ENCODE measurements around the gene PEX10. TPM values are rescaled to one million over a fixed set of nuclear protein-coding genes. Genes with fewer than 3 reads are reported as not detected.

PEX10 gene
- total RNA-seq, 1 experiment from 2014 or later: 21.9 TPM

DNA sequence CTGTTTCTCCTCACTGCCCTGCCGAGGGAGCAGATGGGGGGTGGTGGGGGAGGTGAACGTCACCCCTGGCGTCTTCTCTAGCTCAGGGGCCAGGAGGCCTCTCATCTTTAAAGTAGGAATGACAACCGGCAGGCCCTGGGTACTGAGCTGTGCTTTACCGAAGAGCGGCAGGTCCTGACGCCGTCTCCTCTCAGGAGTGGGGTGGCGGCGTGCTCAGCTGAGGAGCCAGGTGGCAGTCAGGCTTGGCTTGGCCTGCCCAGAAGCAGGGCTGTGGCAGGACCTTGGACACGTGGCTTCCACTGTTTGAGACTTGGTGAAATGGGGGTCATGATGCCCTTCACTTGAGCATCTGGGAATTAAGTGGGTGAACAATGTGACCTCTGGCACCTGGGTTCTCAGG, 17.6 kb downstream of the PEX10 start:
- Mint-ChIP-seq H3K27ac (ENCODE audit: unreplicated experiment) (no peak overlapping the region), H3K27me3 (ENCODE audit: insufficient read depth, unreplicated experiment) (no peaks in the 10 kb centered on the region), H3K4me3 (ENCODE audit: unreplicated experiment) (no peak overlapping the region), H3K9me3 (ENCODE audit: unreplicated experiment) (no peaks in the 10 kb centered on the region), H3K4me1 (ENCODE audit: low read depth, unreplicated experiment) (peaks cover 10% of the 10 kb centered on the region), H3K36me3 (ENCODE audit: insufficient read depth, unreplicated experiment) (peaks cover 51% of the 10 kb centered on the region)
- no peak for DNase-seq
- BruUV-seq (replicated peaks): no TSS peak
- ChIA-PET CTCF (no interaction called here), POLR2A (no interaction called here)
- Histone ChIP-seq H3K36me3 (ENCODE audit: control insufficient read depth, insufficient read depth, low read length) (no peaks in the 10 kb centered on the region; the same call in 1 of the 2 replicates), H3K4me1 (peaks cover 11% of the 10 kb centered on the region; the same call in 1 of the 2 replicates), H3K27me3 (replicated peaks; ENCODE audit: control insufficient read depth, insufficient read depth, low read length) (no peaks in the 10 kb centered on the region), H3K4me3 (ENCODE audit: low read depth, low read length) (no peak overlapping the region), H3K9me3 (no peaks in the 10 kb centered on the region)
- intact Hi-C loops (cut with micrococcal nuclease; ENCODE audit: unreplicated experiment): no loop called here
- TF ChIP-seq, protein P1, sequence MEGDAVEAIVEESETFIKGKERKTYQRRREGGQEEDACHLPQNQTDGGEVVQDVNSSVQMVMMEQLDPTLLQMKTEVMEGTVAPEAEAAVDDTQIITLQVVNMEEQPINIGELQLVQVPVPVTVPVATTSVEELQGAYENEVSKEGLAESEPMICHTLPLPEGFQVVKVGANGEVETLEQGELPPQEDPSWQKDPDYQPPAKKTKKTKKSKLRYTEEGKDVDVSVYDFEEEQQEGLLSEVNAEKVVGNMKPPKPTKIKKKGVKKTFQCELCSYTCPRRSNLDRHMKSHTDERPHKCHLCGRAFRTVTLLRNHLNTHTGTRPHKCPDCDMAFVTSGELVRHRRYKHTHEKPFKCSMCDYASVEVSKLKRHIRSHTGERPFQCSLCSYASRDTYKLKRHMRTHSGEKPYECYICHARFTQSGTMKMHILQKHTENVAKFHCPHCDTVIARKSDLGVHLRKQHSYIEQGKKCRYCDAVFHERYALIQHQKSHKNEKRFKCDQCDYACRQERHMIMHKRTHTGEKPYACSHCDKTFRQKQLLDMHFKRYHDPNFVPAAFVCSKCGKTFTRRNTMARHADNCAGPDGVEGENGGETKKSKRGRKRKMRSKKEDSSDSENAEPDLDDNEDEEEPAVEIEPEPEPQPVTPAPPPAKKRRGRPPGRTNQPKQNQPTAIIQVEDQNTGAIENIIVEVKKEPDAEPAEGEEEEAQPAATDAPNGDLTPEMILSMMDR (IDR thresholded peaks at IDR 0.05; ENCODE audit: insufficient read depth in 1 of 2, low read depth in 1 of 2, low read length in 1 of 2, severe bottlenecking in 1 of 2, unreplicated experiment in 1 of 2): no peak

DNA sequence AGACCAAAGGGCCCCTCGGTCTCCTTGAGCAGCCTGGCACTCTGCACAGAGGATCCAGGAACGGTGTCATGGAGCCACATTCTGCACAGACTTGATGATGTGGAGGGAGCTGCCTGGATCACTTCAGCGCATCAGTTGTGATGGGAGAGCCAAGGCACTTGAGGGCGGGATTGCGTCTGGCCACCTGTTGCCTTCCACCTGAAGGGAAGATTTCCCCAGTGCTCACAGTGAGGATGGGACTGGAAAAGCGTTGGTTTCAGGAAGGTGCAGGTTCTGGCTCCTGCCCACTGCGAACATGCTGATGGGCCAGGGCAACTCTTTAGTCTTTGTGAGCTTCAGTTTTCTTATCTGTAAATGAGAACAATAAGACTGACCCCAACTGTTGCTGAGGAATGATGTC, 18.1 kb downstream of the PEX10 start:
- no peak for DNase-seq

DNA sequence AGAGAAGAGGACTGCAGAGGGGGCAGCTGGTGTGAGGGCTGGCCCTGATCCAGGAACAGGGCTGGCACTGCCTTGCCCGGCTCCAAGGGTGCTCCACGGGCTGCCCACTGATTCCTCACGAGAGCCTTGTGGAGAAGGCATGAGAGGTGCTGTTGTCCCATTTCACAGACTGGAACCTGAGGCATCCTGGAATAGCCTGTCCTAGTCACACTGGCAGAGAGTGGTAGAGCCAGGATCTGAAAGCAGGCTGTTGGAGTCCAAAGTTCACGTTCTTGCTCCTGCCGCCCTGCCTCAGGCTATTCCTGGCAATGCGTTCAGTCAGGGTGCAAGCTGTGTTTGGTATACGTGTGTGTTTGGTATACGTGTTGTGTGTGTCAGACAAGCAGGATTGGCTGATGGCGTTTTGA, 18.9 kb downstream of the PEX10 start:
- Histone ChIP-seq H3K4me1 (peaks cover 11% of the 10 kb centered on the region; the same call in 1 of the 2 replicates), H3K4me3 (ENCODE audit: low read depth, low read length) (no peak overlapping the region), H3K27me3 (replicated peaks; ENCODE audit: control insufficient read depth, insufficient read depth, low read length) (no peaks in the 10 kb centered on the region), H3K36me3 (ENCODE audit: control insufficient read depth, insufficient read depth, low read length) (no peaks in the 10 kb centered on the region; the same call in 1 of the 2 replicates), H3K9me3 (no peaks in the 10 kb centered on the region)
- peaks cover 10% of the 10 kb centered on the region for H3K4me1 Mint-ChIP-seq (ENCODE audit: low read depth, unreplicated experiment)
- H3K9me3 Mint-ChIP-seq (ENCODE audit: unreplicated experiment): no peaks in the 10 kb centered on the region
- intact Hi-C loops (cut with micrococcal nuclease; ENCODE audit: unreplicated experiment): no loop called here
- no TSS peak for BruUV-seq (replicated peaks)
- H3K36me3 Mint-ChIP-seq (ENCODE audit: insufficient read depth, unreplicated experiment): peaks cover 41% of the 10 kb centered on the region
- no peak for DNase-seq
- peak overlapping the region; percentile 79 for H3K27ac Mint-ChIP-seq (ENCODE audit: unreplicated experiment)
- ChIA-PET POLR2A (no interaction called here), CTCF (no interaction called here)
- H3K27me3 Mint-ChIP-seq (ENCODE audit: insufficient read depth, unreplicated experiment): no peaks in the 10 kb centered on the region
- TF ChIP-seq, protein P1 (IDR thresholded peaks at IDR 0.05; ENCODE audit: insufficient read depth in 1 of 2, low read depth in 1 of 2, low read length in 1 of 2, severe bottlenecking in 1 of 2, unreplicated experiment in 1 of 2): no peak
- peak overlapping the region; percentile 77 for H3K4me3 Mint-ChIP-seq (ENCODE audit: unreplicated experiment)

More for the DNA sequence above, 18.1 kb downstream of the PEX10 start:
- peaks cover 47% of the 10 kb centered on the region for H3K36me3 Mint-ChIP-seq (ENCODE audit: insufficient read depth, unreplicated experiment)
- no peaks in the 10 kb centered on the region for H3K9me3 ChIP-seq
- no TSS peak for BruUV-seq (replicated peaks)
- no peaks in the 10 kb centered on the region for H3K27me3 ChIP-seq (replicated peaks; ENCODE audit: control insufficient read depth, insufficient read depth, low read length)
- no peak overlapping the region for H3K4me3 ChIP-seq (ENCODE audit: low read depth, low read length)
- H3K4me1 ChIP-seq: peaks cover 11% of the 10 kb centered on the region; the same call in 1 of the 2 replicates
- no peaks in the 10 kb centered on the region; the same call in 1 of the 2 replicates for H3K36me3 ChIP-seq (ENCODE audit: control insufficient read depth, insufficient read depth, low read length)
- peaks cover 10% of the 10 kb centered on the region for H3K4me1 Mint-ChIP-seq (ENCODE audit: low read depth, unreplicated experiment)
- CTCF ChIA-PET: no interaction called here
- H3K27me3 Mint-ChIP-seq (ENCODE audit: insufficient read depth, unreplicated experiment): no peaks in the 10 kb centered on the region
- H3K27ac Mint-ChIP-seq (ENCODE audit: unreplicated experiment): no peak overlapping the region
- no peaks in the 10 kb centered on the region for H3K9me3 Mint-ChIP-seq (ENCODE audit: unreplicated experiment)
- H3K4me3 Mint-ChIP-seq (ENCODE audit: unreplicated experiment): no peak overlapping the region
- POLR2A ChIA-PET: no interaction called here
- intact Hi-C loops (cut with micrococcal nuclease; ENCODE audit: unreplicated experiment): no loop called here
- TF ChIP-seq, protein P1 (IDR thresholded peaks at IDR 0.05; ENCODE audit: insufficient read depth in 1 of 2, low read depth in 1 of 2, low read length in 1 of 2, severe bottlenecking in 1 of 2, unreplicated experiment in 1 of 2): no peak
